HTERT RPE-1 (cell line): ENCODE measurements around the gene IL18RAP.

Experiments used
- in situ Hi-C: fragments of 300-500 bp; cut with MboI; formaldehyde crosslinking; loops from 4 replicates; pipeline ENCODE4 v1.14.3; 2020; ENCODE audit warnings: low sequenced_read_pairs

IL18RAP gene

GRCh38 chr2:102451968-102452367 lies 29.0 kb downstream of the IL18RAP start:
- in situ Hi-C loops = no loop called here

- in situ Hi-C loops = no loop called here
Observed at GRCh38 chr2:102453501-102453900, 30.5 kb downstream of the IL18RAP start.

GRCh38 chr2:102455061-102455670 lies 32.2 kb downstream of the IL18RAP start:
- in situ Hi-C loops = no loop called here

- in situ Hi-C loops = no loop called here
Observed at GRCh38 chr2:102460467-102460866, 37.5 kb downstream of the IL18RAP start.

- in situ Hi-C loops = no loop called here
Observed at GRCh38 chr2:102461188-102461587, 38.2 kb downstream of the IL18RAP start.

GRCh38 chr2:102463160-102463559 lies 40.2 kb downstream of the IL18RAP start:
- in situ Hi-C loops = no loop called here

- in situ Hi-C loops = no loop called here
Observed at GRCh38 chr2:102470168-102470567, 47.2 kb downstream of the IL18RAP start.

- in situ Hi-C loops = no loop called here
Observed at GRCh38 chr2:102473020-102473419, 50.1 kb downstream of the IL18RAP start, which contains the start of gene SLC9A4. Gene SLC9A4, plus strand, starts transcription at chr2:102473226. Its CDS starts 534 bp downstream, at chr2:102473760.

GRCh38 chr2:102473631-102474030 lies 50.7 kb downstream of the IL18RAP start:
- in situ Hi-C loops = no loop called here

- in situ Hi-C loops = no loop called here
Observed at GRCh38 chr2:102474785-102475184, 51.8 kb downstream of the IL18RAP start.

- in situ Hi-C loops = no loop called here
Observed at GRCh38 chr2:102478686-102479470, 55.9 kb downstream of the IL18RAP start.

- in situ Hi-C loops = no loop called here
Observed at GRCh38 chr2:102480285-102481195, 57.6 kb downstream of the IL18RAP start.

- in situ Hi-C loops = no loop called here
Observed at GRCh38 chr2:102481931-102482330, 59.0 kb downstream of the IL18RAP start.

- in situ Hi-C loops = no loop called here
Observed at GRCh38 chr2:102483086-102483485, 60.1 kb downstream of the IL18RAP start.

GRCh38 chr2:102484310-102485061 lies 61.5 kb downstream of the IL18RAP start:
- in situ Hi-C loops = no loop called here

GRCh38 chr2:102485147-102485785 lies 62.3 kb downstream of the IL18RAP start:
- in situ Hi-C loops = no loop called here

GRCh38 chr2:102486941-102487702 lies 64.2 kb downstream of the IL18RAP start:
- in situ Hi-C loops = no loop called here

- in situ Hi-C loops = no loop called here
Observed at GRCh38 chr2:102487761-102488462, 65.0 kb downstream of the IL18RAP start.

- in situ Hi-C loops = no loop called here
Observed at GRCh38 chr2:102489646-102490045, 66.7 kb downstream of the IL18RAP start.
